GM18858 (cell line): ENCODE results near the gene FTO.

ENCODE experiments used
- ATAC-seq: cut with Tn5 transposase; IDR thresholded peaks from one replicate; pipeline ENCODE4 v1.9.1; 2021; ENCODE audit not compliant: unreplicated experiment

The FTO gene

DNA sequence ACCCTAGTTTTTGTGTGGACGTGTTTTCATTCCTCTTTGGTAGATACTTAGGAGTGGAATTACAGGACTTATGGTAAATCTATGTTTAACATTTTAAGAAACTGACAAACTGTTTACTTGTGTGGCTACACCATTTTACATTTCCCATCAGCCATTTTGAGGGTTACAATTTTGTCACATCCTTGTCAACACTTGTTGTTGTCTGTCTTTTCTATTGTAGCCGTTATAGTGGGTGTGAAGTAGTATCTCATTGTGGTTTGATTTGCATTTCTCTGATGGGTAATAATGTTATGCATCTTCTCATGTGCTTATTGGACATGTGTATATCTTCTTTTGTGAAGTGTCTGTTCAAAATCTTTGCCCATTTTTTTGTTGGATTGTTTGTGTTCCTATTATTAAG lies 4.5 kb downstream of the FTO start:
- no peak for ATAC-seq

DNA sequence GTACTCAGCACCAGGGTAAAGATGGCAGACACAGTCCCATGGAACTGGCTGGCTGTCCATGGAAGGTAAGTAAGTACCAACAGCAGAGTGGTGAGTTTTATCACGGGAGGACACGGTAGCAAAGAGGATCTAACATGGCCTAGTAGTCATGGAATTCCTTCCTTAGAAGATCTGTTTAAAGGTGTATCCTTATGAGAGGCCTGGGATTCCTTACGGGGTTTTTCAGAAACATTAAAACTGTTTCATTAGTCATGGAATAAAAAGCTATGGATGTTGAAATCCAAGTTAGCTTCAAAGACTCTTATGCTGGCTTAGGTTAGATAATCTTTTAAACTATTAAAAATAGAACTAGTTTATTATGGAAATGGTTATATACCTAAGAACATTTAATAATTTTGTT lies 7.4 kb downstream of the FTO start:
- no peak for ATAC-seq

DNA sequence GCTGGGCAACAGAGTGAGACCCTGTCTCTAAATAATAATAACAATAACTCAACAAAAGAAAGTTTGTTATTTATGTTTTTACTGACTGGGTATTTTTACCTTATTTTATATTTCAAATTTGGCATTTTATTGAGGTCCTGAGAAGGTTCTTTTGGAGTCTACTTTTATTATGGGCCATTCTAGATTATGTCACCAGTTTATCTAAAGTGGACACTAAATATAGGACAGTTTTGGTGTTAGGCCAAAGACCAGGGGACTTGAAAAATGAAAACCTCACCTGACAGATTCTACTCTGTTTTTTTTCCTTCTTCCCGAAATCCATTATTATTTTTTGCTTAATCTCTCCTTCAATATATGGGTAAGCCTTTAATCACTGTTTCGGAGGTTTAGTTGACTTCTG lies 8.1 kb downstream of the FTO start:
- ATAC-seq: no peak

DNA sequence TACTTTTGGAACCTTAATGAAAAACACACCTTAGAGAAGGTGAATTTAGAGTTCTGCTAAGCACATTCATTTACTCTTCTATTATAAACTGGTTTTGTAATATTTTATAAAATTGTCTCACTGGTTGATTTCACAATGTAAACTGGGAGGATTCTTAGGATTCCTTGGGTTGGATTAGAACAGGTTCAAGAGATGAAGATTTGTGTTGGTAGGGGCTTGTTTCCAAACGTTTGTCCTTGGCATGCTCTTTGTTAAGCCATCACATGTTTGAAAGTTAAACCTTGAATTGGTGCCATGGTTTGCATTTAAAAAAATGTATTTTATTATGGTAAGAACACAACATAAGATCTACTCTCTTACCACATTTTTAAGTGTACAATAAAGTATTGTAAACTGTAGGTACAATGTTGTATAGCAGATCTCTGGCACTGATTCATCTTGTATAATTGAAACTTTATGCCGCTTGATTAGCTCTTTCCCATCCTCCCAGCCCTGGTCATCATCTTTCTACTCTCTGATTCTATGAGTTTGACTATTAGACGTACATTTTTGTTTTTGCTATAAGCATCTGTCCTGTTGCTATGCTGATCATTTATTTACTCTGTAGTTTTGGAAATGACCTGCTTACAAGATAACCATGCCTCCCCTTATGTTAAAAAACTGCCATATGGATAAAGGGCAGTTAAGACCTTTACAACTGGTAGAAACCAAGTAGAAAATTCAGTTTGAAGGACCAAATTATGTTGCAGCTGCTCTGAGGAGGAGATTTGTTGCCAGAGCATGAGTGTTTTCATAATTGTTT lies 9.6 kb downstream of the FTO start:
- ATAC-seq: no peak

DNA sequence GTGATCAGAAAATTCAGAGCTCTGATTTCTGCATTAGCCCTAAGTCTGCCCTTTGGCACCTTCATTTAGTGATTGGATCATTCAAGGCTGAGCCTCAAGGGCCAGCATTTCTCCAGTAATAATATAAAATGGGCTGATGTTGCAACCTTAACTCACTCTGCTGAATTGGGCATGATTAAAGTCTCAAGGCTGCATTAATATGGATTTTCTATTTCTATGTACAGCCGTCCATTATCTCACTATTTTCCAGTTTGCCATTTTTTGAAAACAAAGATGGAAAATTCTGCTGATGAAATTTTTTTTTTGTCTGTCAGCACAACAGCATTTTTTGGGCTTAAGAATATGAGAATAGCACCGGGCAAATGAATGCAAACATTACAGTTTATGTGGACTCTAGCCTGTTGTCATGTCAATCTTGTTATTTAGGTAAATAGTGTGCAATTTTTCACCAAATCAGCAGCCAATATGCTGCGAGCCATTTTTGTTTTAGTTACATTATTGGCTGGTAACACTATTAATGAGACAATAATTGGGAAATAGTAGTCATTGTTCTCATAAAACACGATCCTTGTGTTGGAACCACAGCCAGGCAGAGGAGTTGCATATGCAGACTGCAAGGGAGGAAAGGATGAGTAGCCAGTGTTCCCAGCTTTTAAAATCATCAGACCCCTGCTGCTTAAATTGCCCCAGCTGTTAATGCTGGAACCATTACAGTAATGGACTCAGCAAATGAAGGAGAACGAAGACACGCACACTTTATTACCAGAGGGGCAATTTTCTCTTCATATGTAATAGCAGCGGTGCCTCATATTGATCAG lies 10.5 kb downstream of the FTO start:
- no peak for ATAC-seq

DNA sequence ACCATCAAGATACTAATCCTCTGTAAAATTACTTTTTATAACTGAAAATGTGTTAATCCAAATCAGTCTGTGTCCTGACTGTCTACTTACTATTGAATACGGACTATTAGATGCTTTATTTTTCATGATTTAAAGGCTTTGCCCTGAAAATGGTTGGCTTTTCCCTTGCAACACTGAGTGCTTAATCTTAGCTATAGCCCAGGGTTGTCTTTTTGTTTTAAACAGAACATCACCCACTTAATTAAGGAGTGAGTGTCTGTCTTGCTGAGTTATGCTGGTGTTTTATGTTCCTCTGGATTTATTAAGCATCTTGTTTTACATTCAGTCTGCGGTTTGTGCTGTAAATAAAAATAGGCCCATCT lies 11.0 kb downstream of the FTO start:
- no peak for ATAC-seq

DNA sequence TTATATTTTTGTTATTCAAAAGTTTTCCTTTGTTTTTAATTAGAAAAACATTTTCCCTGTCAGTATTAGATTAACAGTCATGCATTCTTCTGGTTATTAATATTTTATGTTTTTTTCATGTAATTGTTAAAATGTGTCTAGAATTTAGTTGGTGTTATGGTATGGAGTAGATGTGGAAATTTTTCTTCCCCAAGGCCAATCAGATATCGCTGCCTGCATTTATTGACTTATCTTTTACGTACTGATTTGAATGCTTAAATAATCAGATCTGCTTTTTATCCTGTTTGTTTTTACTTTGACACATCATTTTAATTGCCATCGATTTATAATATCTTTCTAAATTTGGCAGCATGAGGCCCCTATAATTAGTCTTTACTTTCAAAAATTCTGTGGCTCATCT lies 13.6 kb downstream of the FTO start:
- no peak for ATAC-seq

DNA sequence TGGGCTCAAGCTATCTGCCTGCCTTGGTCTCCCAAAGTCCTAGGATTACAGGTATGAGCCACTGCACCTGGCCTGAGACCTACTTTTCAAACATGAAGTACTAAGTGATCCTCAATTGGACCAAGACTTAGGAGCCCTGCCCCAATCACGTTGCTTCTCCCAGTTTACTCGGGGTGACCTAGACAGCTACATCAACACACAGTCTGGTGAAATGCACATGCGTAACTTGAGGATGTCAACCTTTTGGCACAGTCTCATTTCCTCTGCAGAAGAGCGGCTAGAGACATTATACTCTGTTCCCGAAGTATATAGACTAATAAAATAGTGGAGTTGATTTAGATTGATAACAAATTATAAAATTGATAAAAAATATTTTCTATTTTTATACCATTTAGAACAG lies 17.1 kb downstream of the FTO start:
- no peak for ATAC-seq

DNA sequence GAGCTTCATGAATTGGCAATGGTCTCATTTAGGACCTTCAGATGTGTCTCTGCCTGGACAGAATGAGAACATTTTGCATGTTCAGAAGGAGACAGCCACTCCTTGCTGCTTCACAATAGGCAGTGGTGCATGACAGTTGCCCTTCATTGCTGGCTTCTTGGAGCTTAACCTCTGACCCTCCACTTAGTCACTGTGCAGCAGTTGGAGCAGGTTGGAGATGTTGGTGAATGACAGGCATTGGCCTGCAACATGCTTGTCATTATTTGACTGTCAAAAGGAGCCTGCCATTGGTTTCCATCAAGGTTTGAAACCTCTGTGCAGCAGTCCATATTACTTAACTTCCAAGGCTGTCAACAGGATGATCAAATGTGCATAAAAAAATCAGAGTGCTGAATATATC lies 22.7 kb downstream of the FTO start:
- no peak for ATAC-seq

DNA sequence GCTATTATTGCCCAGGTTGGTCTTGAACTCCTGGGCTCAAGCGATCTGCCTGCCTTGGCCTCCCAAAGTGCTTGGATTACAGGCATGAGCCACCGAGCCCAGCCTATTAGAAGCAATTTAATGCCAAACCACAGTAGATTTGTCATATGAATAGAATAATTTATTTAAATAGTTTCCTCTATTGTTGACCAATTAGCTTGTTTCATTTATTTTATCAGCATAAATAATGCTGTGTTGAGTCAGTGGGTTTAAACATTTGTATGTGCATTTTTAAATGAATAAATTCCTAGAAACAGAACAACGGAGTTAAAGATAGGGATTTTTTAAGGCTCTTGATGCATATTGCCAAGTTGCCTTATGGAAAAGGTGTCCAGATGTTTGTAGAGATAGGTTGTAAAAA lies 26.7 kb downstream of the FTO start:
- ATAC-seq: no peak

DNA sequence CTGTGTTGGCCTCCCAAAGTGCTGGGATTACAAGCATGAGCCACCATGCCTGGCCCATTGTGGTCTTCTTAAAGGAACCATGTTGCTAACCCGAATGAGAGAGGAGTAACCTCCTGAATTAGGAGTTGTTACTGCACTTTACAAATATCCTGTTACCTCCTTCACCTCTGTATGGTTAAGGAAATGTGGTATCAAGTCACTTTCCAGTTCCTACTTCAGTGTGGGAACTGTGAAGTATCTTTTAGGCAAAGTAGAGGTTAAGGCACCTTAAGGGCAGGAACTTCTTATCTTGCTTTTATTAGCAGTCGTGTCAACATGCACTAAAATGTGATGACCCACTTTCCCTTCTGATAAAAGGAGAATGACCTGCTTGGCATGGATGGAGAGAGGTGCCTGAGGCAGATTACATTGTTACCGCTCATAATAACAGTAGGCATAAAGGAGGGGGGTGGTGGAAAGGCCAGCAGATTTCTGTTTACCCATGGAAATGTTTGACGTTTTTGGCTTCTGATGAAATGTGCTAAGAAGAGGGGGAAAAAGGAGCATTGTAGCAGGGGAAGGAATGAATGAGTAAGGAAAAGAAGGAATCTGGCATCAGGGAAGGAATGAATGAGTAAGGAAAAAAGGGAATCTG lies 28.5 kb downstream of the FTO start:
- ATAC-seq: no peak

DNA sequence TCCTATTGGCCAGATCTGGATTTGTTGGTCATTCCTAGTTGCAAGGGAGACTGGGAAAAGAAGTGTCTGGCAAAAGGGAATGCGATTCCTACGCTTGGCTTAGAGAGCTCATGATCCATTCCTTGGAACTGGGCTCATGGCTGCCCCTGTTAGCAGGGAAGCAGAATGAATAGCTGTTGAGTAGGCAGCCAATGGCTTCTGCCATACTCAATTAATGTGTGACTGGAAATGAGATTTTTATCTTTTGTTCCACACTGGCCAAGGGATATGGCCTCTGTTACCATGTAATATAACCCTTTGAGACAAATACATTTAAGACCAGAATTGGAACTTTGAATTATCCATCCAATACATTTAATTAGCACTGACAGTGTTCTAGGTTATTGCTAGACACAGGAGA lies 31.0 kb downstream of the FTO start:
- ATAC-seq: no peak

DNA sequence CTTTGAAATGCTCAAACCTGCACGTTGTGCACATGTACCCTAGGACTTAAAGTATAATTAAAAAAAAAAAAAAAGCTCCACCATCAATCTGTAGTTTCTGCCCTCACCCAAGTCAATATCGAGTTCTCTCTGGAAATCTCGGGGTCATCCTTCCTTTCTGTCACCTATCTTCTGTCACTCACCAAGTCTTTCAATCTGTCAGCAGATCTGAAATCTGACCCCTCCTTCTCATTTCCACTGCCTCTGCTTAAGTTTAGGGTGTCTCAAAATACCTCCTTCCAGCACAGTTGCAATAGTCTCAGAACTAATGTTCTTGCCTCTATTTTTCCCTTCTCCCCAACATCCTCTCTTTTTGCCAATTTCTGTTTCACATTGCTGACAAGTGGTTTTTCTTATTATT lies 32.3 kb downstream of the FTO start:
- ATAC-seq: no peak

DNA sequence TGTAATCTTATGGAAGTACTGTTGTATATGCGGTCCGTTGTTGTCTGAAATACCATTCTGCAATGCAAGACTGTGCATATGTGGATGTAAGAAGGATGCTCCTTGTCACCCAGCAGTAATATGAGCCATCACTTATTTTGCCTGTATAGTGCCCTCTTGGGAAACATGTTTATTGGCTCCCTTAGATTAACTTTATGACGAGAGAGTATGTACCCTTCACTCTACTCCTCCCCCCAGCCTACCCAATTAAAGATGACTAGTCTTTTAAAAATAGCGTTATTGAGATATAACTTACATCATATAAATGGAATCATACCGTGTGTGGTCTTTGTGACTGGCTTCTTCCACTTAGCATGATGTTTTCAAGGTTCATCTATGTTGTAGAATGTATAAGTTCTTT lies 33.6 kb downstream of the FTO start:
- ATAC-seq: no peak

DNA sequence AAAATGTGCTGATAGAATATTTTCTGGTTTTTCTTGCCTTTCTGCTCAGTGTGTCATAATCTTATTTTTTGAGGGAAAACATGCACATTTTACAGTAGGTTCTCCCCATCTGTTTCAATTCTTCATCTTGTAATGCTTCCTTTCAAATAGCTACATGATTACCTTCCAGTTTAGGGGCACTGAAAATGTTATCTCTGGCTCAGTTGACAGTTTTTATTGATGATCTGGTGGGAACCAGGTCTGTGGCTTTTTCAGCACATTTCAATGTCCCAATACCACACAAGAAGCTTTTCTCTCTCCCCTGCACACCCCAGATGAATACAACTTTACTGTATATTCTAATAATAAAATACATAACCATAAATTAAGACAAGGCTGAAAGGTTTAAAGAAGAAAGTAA lies 36.5 kb downstream of the FTO start:
- ATAC-seq: no peak

DNA sequence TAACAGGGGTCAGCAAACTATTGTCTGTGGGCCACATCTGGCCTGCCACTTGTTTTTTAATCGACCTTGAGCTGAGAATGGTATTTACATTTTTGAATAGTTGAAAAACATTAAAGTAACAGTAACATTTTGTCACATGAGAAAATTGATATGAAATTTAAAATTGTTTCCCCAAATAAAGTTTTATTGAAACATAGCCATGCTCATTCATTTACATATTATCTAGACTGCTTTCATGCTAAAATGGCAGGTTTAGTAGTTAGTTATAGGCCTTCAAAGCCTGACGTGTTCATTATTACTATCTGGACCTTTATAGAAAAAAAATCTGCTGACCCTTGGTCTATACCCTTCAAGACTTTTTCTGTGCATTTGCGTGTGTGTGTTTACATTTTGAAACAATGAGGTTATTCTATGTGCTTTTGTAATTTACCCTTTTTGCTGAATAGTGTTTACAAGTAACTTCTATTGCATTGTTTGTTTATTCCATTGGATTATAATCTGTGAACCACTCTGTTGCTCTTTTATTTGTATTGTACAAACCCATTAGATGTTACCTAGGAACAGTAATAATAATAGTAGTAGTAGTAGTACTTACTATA lies 37.1 kb downstream of the FTO start:
- ATAC-seq: no peak

DNA sequence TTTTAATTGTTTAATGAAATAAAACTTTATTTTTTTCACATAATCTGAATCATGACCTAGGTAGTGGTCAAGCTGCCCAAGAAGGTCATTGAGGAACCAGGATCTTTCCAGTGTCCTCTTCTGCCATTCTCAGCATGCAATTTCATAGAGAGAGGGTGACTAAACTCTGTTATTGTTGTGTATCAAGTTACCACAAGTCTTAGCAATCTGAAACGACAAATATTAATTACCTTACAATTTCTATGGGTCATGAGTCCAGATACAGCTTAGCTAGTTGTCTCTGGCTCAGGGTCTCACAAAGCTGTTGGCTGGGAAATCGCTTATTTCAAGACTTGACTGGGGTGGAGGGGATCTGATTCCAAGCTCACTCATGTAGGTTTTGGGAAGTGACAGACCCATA lies 37.6 kb downstream of the FTO start:
- no peak for ATAC-seq

DNA sequence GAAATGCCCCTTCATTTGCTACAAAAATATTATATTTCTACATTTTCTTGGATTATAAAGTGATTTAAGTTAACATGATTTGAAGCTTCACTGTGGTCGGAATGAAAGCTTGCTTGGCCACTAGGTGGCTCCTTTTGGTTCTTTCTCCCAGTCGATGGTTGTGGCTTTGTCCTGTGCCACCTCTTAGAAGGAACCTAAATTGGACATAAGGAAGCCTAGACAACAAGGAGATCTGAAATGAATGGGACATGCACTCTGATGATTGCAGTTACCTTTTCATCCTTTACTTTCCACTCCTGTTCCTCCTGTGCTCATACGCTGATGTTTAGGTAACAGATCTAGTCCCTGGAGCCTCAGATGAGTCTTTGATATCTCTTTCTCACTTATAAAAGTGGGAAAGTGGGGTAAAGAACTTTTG lies 39.2 kb downstream of the FTO start:
- ATAC-seq: no peak

DNA sequence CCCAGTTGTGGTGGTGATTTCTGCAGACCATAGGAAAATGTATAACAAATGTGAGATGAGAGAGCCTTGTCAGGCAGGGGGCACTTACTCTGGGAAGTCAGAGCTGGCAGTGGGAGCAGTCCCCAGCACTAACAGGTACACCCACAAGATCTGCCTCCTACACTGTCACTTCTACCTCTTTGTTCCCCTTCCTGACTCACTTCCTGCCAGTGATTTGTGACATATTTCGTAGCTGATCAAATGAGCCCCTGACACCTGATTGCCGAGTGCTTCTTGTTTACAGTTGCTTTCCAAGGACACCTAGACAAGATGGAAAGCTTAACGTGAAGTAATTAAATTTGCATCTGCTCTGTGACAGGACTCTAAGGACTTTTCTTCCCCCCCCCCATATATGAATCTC lies 40.5 kb downstream of the FTO start:
- ATAC-seq: peak; percentile 43

DNA sequence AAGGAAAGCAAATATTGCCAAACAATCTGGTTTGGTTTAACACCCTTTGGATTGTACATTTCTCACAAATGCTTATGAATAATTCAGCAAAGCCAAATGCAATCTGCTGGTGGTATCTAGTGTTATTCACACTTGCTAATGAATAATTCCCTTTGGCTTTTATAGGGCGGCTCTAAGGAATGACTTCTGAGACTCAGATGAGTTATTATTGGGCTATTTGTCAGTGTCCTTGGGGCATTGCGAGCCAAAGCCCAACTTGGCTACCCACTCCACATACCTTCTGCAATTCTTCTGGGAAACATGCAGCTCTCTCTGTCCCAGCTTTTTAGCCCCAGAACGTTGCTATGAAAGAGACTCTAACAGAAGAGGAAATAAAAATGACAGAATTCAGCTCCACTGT lies 41.1 kb downstream of the FTO start:
- no peak for ATAC-seq

DNA sequence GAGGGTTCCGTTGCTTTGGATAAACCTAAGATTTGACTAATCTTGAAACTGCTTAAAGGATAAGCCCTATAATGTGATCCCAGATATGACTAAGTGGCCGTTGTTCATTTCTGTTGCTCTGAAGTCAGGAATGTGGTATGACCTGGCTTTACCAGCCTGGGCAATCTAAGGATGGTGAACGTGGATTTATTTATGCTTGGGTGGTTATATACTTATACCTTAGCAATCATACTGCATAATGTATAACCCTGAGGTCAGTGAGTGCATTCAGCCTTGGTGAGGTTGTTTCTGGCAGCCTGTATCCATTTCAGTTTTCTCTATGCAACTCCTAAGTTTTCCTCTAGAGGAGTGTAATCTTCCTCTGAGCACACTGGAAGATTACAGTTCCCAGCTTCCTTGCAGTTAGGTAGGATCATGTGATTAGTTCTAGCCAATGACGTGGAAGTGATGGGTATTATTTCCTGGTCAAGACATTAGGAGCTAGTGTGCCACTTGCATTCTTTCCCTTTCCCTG lies 41.9 kb downstream of the FTO start:
- no peak for ATAC-seq

DNA sequence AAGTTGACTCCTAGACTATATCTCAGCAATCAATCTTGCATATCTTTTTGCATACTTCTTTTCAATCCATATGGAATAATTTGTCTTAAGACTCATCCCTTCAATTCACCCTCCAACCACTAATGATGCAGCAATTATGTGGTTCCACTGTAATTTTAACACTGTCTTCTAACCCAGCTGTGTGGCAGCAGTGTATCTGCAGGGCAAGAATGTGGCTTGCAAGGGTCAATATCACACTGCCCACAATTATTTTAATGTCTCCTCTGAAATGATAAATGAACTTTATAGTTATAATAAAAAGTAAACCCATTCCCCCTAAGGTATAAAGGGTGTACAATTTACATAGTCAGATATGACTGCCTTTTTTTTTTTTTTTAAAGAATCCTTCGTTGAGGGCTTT lies 48.6 kb downstream of the FTO start:
- ATAC-seq: no peak
